ENCODE measurements around the gene CHSY1.

GRCh38 chr15:101153801-101154656, 97.8 kb downstream of the CHSY1 start:
- TF ChIP-seq CTCF (IDR thresholded peaks at IDR 0.05 in 2 of 3, conservative IDR thresholded peaks at IDR 0.05 in 1 of 3; ENCODE audit: control insufficient read depth in 2 of 3, extremely low read depth in 1 of 3, insufficient read depth in 1 of 3, low read depth in 3 of 3, low read length in 3 of 3): no peak
- no peak for TF ChIP-seq JUND (IDR thresholded peaks at IDR 0.05; ENCODE audit: low read depth, low read length)
- TF ChIP-seq, protein P1, sequence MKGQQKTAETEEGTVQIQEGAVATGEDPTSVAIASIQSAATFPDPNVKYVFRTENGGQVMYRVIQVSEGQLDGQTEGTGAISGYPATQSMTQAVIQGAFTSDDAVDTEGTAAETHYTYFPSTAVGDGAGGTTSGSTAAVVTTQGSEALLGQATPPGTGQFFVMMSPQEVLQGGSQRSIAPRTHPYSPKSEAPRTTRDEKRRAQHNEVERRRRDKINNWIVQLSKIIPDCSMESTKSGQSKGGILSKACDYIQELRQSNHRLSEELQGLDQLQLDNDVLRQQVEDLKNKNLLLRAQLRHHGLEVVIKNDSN (IDR thresholded peaks at IDR 0.05; ENCODE audit: borderline replicate concordance, extremely low read length, insufficient read depth, low read depth, low read length): no peak
- TF ChIP-seq, protein P2, sequence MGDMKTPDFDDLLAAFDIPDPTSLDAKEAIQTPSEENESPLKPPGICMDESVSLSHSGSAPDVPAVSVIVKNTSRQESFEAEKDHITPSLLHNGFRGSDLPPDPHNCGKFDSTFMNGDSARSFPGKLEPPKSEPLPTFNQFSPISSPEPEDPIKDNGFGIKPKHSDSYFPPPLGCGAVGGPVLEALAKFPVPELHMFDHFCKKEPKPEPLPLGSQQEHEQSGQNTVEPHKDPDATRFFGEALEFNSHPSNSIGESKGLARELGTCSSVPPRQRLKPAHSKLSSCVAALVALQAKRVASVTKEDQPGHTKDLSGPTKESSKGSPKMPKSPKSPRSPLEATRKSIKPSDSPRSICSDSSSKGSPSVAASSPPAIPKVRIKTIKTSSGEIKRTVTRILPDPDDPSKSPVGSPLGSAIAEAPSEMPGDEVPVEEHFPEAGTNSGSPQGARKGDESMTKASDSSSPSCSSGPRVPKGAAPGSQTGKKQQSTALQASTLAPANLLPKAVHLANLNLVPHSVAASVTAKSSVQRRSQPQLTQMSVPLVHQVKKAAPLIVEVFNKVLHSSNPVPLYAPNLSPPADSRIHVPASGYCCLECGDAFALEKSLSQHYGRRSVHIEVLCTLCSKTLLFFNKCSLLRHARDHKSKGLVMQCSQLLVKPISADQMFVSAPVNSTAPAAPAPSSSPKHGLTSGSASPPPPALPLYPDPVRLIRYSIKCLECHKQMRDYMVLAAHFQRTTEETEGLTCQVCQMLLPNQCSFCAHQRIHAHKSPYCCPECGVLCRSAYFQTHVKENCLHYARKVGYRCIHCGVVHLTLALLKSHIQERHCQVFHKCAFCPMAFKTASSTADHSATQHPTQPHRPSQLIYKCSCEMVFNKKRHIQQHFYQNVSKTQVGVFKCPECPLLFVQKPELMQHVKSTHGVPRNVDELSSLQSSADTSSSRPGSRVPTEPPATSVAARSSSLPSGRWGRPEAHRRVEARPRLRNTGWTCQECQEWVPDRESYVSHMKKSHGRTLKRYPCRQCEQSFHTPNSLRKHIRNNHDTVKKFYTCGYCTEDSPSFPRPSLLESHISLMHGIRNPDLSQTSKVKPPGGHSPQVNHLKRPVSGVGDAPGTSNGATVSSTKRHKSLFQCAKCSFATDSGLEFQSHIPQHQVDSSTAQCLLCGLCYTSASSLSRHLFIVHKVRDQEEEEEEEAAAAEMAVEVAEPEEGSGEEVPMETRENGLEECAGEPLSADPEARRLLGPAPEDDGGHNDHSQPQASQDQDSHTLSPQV (IDR thresholded peaks at IDR 0.05): no peak
- TF ChIP-seq ESRRA (IDR thresholded peaks at IDR 0.05; ENCODE audit: low read length): no peak
- no peak for TF ChIP-seq CREB1 (IDR thresholded peaks at IDR 0.05; ENCODE audit: low read depth)
- TF ChIP-seq EP300 (IDR thresholded peaks at IDR 0.05; ENCODE audit: borderline replicate concordance in 1 of 2, control insufficient read depth in 1 of 2, low read depth in 2 of 2, low read length in 2 of 2): no peak
- TF ChIP-seq NFIC (IDR thresholded peaks at IDR 0.05; ENCODE audit: low read depth, low read length): no peak
- no peak for TF ChIP-seq NFYB (IDR thresholded peaks at IDR 0.05; ENCODE audit: insufficient read depth, low read depth, low read length)

Measured in GM12878 (cell line).